Fibroblast of gingiva (primary cell): ENCODE results near the gene TULP4.
"Not testable (repeated sequence)": the region's sequence is repeated elsewhere in the genome, so short reads cannot be mapped to it uniquely, and the experiment has no call there.

Experiments used
- DNase-seq: peaks from one replicate; pipeline ENCODE4 v3.0.0-alpha.2; 2011; ENCODE audit warnings: low read depth

Gene TULP4

DNA sequence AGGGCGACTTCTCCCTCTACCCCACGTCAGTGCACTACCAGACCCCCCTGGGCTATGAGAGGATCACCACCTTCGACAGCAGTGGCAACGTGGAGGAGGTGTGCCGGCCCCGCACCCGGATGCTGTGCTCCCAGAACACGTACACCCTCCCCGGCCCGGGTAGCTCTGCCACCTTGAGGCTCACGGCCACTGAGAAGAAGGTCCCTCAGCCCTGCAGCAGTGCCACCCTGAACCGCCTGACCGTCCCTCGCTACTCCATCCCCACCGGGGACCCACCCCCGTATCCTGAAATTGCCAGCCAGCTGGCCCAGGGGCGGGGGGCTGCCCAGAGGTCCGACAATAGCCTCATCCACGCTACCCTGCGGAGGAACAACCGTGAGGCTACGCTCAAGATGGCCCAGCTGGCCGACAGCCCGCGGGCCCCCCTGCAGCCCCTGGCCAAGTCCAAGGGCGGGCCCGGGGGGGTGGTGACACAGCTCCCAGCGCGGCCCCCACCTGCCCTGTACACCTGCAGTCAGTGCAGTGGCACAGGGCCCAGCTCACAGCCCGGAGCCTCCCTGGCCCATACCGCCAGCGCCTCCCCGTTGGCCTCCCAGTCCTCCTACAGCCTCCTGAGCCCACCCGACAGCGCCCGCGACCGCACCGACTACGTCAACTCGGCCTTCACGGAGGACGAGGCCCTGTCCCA, 190.1 kb downstream of the TULP4 start:
- DNase-seq, result no peak

DNA sequence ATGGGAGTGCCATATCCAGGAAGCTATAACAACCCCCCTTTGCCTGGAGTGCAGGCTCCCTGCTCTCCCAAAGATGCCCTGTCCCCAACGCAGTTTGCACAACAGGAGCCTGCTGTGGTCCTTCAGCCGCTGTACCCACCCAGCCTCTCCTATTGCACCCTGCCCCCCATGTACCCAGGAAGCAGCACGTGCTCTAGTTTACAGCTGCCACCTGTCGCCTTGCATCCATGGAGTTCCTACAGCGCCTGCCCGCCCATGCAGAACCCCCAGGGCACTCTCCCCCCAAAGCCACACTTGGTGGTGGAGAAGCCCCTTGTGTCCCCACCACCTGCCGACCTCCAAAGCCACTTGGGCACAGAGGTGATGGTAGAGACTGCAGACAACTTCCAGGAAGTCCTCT, 191.0 kb downstream of the TULP4 start:
- DNase-seq, result no peak

DNA sequence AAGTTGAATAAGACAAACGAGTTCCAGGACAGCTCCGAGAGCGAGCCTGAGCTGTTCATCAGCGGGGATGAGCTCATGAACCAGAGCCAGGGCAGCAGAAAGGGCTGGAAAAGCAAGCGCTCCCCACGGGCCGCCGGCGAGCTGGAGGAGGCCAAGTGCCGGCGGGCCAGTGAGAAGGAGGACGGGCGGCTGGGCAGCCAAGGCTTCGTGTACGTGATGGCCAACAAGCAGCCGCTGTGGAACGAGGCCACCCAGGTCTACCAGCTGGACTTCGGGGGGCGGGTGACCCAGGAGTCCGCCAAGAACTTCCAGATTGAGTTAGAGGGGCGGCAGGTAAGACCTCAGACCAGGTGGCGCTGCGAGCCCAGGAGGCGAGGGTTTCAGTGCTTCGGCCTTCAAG, 191.6 kb downstream of the TULP4 start:
- no peak for DNase-seq

DNA sequence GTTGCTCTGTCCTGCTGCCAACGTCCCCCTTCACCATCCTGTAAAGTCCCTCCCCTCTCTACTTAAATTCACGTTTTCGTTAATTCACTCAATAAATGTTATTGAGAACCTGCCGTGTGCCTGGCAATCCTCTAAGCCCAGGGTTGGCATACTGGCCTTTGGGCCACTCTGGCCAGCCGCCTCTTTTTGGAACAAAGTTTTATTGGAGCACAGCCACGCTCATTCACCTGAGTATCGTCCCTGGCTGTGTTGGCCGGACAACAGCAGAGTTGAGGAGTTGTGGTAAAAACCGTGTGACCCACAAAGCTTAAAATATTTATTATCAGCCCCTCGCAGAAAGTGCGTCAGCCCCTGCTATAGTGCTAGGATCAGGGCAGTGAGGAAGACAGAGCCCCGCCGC, 192.9 kb downstream of the TULP4 start:
- no peak for DNase-seq

DNA sequence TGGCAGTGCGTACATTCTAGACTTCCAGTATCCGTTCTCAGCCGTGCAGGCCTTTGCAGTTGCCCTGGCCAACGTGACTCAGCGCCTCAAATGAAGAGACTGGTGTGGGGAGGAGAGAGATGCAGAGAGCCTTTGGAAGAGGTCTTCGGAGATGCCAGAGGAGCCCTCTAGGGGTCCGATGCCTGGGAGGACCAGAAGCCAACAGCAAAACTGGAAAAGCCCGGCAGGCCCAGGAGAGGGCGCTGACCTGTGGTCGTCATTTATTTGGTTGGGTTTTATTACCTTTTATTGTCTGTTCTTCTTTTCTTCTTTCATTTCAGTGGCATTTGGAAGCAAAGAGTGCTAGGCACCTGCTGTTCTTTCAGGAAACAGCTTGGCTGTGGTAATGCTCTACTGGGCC, 194.3 kb downstream of the TULP4 start:
- DNase-seq, result no peak

DNA sequence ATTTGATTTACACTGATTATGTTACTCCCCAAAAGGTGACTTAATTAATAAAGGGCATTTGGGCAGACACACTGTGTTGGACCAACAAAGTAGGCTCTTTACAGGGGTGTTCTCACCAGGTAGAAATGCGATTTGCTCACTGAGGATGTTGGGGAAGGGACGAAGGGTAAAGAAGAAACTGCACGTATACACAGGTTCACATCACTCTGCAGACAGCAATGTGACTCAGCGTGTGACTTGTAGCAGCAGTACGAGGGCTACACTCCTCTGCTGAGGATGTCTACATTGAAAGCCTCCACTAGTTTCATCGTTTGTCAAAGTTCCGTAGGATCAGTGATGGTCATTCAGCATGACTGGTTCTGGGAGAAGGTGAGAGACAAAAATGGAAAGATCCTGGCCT, 194.9 kb downstream of the TULP4 start:
- no peak for DNase-seq

DNA sequence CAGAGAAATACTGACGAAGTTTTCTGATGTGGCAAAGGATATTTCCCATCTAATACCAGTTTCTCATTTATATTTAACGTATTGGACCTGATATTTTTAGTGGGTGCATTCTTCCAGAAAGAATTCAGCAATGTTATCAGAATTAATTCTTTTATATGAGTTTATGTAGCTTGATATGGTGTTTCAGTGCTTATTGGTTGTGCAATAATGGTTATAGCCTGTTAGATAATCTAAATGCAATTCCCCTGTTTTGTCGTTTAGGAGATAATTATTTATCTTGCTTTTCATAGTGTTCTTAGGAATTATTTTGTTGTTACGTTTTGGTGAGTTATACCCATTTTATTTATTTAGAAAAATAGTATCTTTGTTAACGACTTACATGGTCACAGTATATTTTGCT, 196.2 kb downstream of the TULP4 start:
- no peak for DNase-seq

DNA sequence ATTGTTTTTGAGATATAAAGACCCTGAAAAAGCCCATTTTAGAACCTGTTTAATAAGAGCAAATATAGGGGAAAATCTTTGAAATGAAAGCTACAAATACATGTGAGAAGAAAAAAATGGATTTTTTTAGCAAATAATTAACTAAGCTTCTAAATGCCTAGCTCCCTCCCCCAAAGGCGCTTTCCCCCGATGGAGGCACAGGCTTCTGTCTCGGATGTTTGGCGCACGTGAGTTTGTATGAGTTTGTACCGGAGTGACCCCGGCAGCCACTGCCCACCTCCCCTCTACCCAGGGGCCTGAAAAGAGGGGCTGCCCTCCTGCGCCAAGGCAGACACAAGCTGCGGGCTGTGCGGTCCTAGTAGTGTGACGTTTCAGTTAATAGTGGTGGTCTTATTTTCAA, 197.2 kb downstream of the TULP4 start:
- no peak for DNase-seq

DNA sequence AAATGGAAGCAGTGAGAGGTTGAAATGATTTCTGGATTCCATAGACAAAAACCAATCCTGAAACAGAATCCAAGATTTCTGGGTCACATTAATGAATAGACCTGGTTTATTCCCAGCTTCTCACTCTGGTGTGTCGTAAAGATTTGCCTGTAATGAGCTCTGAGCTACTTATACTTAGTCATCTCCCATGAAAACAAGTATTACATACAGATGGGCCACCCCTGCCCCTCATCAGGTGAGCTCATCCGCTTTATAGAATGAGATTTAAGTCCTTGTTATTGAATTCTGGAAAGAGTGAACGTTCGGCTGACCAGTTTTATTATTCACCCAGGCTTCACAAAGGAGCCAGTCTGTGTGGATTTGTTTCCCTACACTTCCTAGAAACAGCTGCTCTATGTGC, 200.5 kb downstream of the TULP4 start:
- no peak for DNase-seq

DNA sequence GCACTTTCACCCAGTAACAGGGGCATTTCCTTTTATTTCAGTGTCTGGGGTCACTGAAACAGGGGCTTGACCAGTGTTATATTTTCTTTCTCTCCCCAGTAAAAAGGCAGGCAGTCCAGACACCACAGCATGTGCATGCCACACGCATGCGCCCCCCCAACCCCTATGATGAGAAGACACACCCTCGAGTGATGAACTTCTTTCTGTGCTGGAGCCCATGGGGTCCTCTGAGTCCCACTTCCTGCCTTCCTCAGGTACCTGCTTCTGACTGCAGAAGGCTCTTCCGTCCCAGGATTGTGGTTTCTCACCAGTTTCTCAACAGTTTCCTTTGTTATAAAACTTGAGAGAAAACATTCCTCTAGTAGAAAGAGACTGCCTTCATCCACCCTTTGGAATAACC, 201.9 kb downstream of the TULP4 start:
- no peak for DNase-seq

DNA sequence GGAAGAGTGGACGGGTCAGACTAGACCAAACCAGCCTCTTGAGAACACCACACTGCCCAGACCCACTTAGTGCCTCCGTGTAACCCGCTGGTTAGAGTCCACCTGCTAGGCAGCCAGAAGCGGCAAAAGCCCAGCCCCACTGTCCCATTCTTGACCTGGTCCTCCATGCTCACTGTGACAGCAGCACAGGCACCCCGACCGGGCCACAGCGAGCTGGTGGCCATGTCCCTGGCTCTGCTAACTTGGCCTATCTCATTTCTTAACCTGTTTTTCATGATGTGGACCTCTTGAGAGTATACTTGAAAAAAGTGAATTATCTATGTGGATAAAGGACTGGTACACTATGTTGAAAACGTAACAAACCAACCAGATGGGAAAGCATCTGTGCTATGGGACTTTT, 202.7 kb downstream of the TULP4 start:
- DNase-seq, result no peak

DNA sequence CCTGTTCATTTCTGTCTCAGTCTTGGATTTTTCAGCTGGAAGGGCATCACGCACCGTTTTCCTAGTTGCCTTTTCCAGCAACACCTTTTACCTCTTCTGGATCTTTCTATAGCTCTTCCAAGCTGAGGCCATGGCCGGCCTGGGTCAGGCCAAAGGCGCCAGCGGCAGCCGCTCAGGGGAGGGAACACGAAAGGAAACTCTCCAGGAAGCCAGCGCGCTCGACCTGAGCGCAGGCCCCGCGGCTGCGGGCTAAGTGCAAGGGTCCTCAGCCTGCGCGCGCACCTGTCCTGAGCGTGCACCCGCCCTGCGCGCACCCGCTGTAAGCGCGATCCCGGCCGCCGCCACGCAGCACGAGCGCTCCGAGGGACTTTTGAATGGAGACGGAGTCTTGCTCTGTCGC, 203.8 kb downstream of the TULP4 start:
- no peak for DNase-seq

DNA sequence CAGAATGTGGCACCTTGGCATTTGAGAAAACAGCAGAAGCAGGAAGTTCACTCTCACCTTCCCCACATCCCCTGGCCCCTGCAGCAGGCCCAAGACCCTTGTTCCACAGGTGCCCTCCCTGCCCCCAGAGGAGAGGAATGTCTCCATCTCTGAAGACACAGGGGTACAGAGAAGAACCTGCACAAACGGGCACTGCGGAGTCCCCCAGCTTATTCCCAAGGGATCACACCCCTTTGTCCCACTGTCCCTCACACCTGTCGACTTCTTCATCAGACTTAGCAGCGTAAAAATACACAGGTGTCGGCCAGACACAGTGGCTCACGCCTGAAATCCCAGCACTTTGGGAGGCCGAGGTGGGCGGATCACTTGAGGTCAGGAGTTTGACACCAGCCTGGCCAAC, 204.8 kb downstream of the TULP4 start:
- DNase-seq, result no peak

DNA sequence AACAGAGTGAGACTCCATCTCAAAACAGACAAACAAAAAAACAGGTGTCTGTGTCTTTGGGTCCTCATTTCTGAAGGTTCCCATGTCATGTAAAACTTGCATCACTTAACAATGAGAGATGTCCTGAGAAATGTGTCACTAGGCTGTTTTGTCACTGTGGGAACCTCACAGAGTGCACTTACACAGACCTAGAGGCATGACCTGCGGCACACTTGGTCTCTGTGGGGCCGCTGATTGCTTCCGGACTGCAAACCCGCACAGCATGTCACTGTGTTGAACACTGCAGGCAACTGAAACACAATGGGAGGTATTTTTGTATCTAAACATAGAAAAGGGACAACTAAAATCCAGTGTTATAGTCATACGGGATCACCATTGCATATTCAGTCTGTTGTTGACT, 205.3 kb downstream of the TULP4 start:
- DNase-seq, result no peak

DNA sequence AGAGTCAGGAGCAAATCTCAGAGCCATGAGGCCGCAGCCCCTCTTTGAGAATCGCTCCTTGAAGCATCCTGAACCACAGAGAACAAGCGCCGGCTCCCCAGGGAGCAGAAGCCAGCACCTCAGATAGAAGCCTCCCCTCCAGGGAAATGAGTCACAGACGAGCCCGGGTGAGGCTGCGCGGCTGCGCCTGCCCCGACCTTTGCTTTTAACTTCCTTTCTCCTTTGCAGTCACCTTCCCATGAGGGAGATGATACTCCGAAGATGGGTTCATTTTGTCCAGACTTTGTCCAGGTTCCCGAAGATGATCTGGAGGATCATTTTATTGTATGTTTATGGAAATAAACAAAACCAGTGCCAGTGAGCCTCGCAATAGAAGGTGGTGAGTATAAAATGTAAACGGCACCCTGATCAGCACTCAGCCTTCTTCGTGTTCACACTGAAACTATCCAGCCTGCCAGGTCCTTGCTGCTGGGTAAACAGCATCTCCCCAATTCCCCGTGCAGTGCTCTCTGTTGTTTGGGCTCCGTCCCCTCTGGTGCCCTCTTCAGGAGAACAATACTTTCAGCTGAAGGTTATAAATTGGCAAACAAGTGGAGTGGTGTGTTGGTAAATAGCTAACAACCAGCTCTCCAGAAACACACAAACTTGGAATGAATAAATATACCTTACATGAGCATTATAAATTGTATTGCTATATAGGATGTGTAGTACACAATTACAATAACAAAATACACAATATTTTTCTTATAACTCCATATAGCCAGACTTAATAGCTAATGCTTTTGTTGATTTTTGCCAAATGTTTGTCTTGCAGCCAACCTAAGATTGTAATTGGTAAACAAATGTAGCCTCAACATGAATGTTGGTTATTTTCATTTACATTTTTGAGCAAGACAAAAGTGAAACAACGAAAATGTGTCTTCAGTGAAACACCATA, 206.2 kb downstream of the TULP4 start:
- peak; percentile 82 for DNase-seq

DNA sequence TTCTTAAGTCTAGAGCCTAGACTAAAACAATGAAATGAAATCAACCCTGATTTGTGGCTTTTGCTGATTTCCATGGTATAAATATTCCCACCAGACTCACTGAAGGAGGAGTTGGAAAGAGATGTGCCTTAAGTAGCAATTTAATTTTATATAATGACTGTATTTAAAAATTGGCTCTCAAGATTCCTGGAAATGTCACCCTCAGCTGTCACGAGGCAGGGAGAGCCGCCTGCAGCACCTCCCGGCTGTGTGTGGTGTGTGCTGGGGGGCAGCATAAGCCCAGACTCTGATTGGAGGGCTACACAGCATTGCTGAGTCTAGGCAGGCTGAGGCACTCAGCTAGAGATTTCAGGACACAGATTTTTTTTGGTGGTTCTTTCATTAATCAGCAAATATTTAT, 207.0 kb downstream of the TULP4 start:
- no peak for DNase-seq

DNA sequence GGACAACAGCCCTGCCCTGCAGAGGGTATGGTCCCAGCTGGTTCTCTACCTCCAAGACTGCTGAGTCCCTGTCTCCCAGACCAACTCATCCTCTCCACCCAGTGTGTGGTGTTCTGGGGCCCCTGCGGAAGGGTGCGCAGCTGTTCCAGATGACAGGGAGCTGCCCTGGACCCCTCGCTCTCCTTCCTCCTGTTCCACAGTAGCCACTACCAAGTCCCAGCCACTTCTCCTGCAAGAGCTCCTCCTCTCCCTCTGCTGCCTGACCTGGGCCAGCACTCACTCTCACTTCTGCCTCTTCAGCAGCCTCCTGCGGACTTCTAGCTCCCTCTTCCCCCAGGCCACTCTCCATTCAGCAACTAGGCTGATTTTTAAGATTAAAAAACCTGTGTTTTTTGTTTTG, 207.5 kb downstream of the TULP4 start:
- no peak for DNase-seq

DNA sequence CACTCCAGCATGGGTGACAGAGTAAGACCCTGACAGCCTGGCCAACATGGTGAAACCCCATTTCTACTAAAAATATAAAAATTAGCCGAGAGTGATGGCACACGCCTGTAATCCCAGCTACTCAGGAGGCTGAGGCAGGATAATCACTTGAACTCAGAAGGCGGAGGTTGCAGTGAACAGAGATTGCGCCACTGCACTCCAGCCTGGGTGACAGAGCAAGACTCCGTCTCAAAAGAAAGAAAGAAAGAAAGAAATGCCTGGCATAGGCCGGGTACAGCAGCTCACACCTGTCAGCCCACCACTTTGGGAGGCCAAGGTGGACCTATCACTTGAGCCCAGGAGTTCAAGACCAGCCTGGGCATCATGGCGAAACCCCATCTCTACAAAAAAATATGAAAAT, 208.7 kb downstream of the TULP4 start:
- DNase-seq, result not testable (repeated sequence)

DNA sequence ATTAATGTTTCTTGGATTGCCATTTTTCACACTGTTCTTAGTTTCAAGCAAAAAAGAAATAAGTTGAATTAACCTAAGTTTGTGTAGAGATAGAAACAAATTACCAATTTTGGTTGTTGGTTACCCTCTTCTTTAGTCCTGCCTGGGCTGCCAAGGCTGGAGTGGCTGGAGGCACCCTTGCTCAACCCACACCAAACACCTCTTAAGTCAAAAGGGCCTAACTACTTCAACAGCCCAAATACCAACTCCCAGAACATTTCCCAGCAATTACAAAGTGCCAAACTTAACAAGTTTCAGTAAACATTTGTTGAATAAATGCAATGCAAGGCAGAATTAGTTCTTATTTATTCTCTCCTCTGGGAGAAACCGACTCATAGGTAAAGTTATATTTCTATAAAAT, 209.5 kb downstream of the TULP4 start:
- no peak for DNase-seq

DNA sequence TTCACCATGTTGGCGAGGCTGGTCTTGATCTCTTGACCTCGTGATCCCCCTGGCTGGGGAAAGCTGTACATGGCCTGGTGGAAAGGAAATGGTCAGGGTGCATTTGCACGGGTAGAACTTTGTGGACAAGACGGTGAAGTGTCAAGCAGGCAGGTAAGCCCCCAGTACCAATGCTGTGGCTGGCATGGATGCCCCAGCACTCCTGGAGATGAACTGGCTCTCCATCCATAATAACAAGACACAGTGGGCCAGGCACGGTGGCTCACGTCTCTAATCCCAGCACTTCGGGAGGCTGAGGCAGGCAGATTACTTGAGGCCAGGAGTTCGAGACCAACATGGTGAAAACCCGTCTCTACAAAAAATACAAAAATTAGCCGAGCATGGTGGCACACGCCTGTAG, 210.4 kb downstream of the TULP4 start:
- DNase-seq, result no peak

DNA sequence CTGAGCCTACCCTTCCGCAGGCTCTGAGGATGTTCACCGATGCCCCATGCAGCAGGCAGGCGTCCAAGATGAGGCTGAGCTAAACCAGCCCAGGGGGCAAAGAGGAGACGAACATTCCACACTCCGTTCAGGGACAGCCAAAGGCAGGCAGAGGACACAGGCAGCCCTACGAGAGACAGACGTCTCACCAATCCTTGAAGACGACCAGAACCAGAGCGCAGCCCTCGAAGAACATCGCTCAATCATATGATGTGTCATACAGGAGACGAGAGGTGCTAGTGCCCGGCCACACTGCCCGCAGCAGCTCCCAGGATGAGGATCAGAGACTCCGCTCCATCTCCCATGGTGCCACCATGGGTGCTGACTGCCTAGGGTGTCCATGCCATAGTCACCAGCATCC, 212.0 kb downstream of the TULP4 start:
- no peak for DNase-seq

DNA sequence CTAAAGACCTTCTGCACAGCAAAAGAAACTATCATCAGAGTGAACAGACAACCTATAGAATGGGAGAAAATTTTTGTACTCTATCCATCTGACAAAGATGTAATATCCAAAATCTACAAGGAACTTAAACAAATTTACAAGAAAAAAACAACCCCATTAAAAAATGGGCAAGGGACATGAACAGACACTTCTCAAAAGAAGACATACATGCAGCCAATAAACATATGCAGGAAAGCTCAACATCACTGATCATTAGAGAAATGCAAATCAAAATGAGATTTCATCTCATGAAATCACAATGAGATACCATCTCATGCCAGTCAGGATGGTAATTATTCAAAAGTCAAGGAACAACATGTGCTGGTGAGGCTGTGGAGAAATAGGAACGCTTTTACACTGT, 215.6 kb downstream of the TULP4 start:
- not testable (repeated sequence) for DNase-seq

DNA sequence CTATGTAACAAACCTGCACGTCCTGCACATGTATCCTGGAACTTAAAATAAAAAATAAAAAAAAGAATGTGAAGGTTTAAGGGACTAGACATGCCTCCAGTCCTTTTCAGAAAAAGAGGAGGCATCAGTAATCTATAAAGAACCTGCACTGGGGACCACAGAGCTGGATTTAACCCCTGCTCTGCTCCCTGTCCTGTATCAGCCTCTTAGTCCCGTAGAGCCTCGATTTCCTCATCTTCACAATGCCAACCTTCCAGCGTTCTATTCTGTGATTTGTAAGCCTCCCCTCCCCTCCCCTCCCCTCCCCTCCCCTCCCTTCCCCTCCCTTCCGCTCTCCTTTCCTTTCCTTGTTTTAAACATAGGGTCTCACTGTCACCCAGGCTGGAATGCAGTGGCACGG, 216.6 kb downstream of the TULP4 start:
- no peak for DNase-seq

DNA sequence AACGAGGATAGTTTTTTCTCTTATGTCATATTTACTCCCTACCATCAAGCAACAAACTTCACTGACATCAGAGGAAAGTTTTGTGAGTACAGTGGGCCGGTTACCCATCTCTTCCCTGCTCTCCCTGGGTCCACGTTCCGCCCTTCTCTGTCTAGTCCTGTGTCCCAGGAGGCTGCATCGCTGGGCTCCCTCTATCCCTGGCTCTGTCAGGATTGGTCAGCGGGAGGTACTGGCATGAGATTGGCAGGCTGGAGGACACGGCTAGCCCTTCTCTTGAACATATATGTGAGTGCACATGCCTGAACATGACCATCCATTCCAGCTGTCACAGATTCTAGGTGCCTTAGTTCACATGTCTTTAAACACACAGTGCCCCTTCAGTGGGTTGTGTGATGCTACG, 217.4 kb downstream of the TULP4 start:
- no peak for DNase-seq
